Stimulated activated CD4-positive, alpha-beta T cell treated with anti-CD3 and anti-CD28 coated beads, Interleukin-15, amount 100 ng/mL, for 1 hour (primary cell): ENCODE data around the gene ZNF598.
"Not testable (repeated sequence)": the region's sequence is repeated elsewhere in the genome, so short reads cannot be mapped to it uniquely, and the experiment has no call there.

Experiments used
- DNase-seq, 2 donors: peaks; one replicate each; pipeline ENCODE4 v3.0.0-alpha.2; 2020; ENCODE audit warnings: low read depth in 1 of 2, low spot score in 1 of 2

ZNF598 gene

DNA sequence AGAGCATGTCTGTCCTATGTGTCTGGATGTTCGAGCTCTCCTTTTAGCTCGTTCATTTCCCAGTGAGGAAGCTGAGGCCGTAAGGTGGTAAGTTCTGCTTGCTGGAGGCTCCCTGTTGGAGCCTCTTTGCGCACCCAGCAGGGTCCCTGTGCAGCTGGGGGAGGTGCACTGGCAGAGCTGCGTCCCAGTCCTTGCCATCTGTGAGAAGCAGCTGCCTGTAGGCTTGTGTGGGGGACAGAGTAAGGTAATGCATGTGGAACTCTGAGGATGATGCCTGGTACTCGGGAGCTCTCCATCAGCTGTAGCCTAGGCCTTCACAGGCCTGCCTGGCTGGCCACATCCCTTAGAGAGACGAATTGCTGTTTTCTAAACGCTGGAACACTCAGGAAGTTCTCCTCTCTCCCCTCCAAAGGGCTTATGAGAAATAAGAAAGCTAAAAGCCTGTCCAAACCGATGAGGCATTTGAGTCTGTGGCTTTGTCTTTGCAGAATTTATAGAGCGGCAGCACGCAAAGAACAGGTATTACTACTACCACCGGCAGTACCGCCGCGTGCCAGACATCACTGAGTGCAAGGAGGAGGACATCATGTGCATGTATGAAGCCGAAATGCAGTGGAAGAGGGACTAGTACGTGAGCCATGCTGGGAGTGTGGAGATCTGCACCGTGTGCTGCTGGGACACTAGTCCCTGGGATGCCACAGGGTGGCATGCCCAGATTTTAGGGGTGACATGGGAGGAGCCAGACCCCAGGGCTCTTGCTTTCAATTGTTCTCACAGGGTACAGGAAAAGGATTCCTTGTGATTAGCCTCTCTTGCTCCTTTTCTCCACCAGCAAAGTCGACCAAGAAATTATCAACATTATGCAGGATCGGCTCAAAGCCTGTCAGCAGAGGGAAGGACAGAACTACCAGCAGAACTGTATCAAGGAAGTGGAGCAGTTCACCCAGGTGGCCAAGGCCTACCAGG lies 48.7 kb downstream of the ZNF598 start:
- DNase-seq = no peak

GRCh38 chr16:1959269-1960039 lies 50.2 kb downstream of the ZNF598 start, which contains the start of gene NDUFB10:
TSS of gene NDUFB10 (plus strand) at chr16:1959538. CDS start at chr16:1959625, 87 bp downstream.
- peak; percentile 86 to 93 for DNase-seq

- no peak for DNase-seq
Observed at GRCh38 chr16:1958715-1959268, 50.8 kb downstream of the ZNF598 start.

DNA sequence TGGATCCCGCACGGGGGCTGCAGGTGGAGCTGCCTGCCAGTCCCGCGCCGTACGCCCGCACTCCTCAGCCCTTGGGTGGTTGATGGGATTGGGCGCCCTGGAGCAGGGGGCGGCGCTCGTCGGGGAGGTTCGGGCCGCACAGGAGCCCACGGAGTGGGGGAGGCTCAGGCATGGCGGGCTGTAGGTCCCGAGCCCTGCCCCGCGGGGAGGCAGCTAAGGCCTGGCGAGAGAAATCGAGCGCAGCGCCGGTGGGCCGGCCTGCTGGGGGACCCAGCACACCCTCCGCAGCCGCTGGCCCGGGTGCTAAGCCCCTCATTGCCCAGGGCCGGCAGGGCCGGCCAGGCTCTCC lies 51.5 kb downstream of the ZNF598 start:
- not testable (repeated sequence) for DNase-seq

DNA sequence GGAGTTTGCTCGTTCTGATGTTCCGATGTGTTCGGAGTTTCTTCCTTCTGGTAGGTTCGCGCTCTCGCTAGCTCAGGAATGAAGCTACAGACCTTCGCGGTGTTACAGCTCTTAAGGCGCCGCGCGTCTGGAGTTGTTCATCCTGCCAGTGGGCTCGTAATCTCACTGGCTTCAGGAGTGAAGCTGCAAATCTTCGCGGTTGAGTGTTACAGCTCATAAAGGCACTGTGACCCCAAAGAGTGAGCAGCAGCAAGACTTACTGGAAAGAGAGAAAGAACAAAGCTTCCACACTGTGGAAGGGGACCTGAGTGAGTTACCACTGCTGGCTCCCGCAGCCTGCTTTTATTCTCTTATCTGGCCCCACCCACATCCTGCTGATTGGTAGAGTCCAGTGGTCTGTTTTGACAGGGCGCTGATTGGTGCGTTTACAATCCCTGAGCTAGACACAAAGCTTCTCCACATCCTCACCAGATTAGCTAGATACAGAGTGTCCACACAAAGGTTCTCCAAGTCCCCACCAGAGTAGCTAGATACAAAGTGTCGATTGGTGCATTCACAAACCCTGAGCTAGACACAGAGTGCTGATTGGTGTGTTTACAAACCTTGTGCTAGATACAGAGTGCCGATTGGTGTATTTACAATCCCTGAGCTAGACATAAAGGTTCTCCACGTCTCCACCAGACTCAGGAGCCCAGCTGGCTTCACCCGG lies 52.0 kb downstream of the ZNF598 start:
- DNase-seq = not testable (repeated sequence)

- no peak for DNase-seq
Observed at GRCh38 chr16:1953734-1954133, 55.9 kb downstream of the ZNF598 start.

GRCh38 chr16:1950559-1950958 lies 59.1 kb downstream of the ZNF598 start:
- DNase-seq = no peak

GRCh38 chr16:1950047-1950446 lies 59.6 kb downstream of the ZNF598 start:
- no peak for DNase-seq

DNA sequence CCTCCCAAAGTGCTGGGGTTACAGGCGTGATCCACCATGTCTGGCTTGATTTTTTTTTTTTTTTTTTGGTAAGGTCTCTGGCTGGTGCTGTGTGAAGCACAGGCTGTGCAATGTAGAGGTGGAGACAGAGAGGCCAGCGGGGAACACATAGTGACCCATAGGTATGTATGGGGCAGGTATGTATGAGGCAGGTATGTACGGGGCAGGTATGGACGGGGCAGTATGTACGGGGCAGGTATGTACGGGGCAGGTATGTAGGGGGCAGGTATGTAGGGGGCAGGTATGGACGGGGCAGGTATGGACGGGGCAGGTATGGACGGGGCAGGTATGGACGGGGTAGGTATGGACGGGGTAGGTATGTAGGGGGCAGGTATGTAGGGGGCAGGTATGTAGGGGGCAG lies 60.1 kb downstream of the ZNF598 start:
- DNase-seq = no peak
